SK-N-SH treated with all-trans-retinoic acid at 6 μM for 48 hours (cell line): ENCODE results near the gene CDC5L.

Source experiments
- GLIS3 ChIP-seq: fragments of 250-450 bp; sonication (Bioruptor Pico); IDR thresholded peaks from 2 replicates; pipeline ENCODE4 v1.5.0; 2020; ENCODE audit warnings: mild to moderate bottlenecking, moderate library complexity
- TOX ChIP-seq: fragments of 250-450 bp; sonication (Bioruptor Pico); IDR thresholded peaks from 2 replicates; pipeline ENCODE4 v1.8.0; 2021; ENCODE audit warnings: mild to moderate bottlenecking, moderate library complexity, borderline replicate concordance
- TSHZ2 ChIP-seq: fragments of 250-450 bp; sonication (Bioruptor Pico); IDR thresholded peaks from 2 replicates; pipeline ENCODE4 v1.5.0; 2020; ENCODE audit warnings: mild to moderate bottlenecking, moderate library complexity
- ZC3H10 ChIP-seq: fragments of 250-450 bp; sonication (Bioruptor Pico); IDR thresholded peaks from 2 replicates; pipeline ENCODE4 v1.5.1; 2021; ENCODE audit warnings: mild to moderate bottlenecking, moderate library complexity
- ZFP30 ChIP-seq: fragments of 450-650 bp; formaldehyde crosslinking; IDR thresholded peaks from 2 replicates; pipeline ENCODE4 v1.5.0; 2022; ENCODE audit warnings: mild to moderate bottlenecking, moderate library complexity
- ZNF565 ChIP-seq: fragments of 450-650 bp; formaldehyde crosslinking; conservative IDR thresholded peaks from 2 replicates; pipeline ENCODE4 v1.5.0; 2020; ENCODE audit warnings: low read depth, mild to moderate bottlenecking, moderate library complexity
- TF ChIP-seq, protein P1 (sequence below): fragments of 250-450 bp; sonication (Bioruptor Pico); IDR thresholded peaks from 2 replicates; pipeline ENCODE4 v1.8.0; 2021; ENCODE audit warnings: low read depth, mild to moderate bottlenecking, moderate library complexity, borderline replicate concordance

DNA sequence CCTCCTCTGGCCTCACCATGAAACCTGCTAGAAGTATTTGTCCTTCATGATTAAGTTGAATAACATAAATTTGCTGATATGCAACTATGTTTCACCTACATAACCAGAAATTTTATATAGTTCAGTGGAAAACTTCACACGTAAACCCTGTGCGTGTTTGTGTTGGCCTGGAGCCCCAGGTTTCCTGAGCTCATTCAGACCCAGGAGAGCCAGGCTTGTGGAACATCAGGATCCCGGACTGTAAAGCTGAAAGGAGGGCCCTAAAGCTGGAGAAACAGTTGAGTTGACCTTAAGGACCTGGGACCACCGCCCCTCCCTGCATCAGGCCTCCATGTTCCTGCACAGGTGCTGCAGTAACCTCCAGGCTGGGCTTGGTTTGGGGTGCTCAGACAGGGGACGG, 48.2 kb upstream of the CDC5L start:
- no peak for TF ChIP-seq GLIS3 (CRISPR knock-in tag)
- no peak for TF ChIP-seq ZNF565 (CRISPR knock-in tag)
- TF ChIP-seq, protein P1, sequence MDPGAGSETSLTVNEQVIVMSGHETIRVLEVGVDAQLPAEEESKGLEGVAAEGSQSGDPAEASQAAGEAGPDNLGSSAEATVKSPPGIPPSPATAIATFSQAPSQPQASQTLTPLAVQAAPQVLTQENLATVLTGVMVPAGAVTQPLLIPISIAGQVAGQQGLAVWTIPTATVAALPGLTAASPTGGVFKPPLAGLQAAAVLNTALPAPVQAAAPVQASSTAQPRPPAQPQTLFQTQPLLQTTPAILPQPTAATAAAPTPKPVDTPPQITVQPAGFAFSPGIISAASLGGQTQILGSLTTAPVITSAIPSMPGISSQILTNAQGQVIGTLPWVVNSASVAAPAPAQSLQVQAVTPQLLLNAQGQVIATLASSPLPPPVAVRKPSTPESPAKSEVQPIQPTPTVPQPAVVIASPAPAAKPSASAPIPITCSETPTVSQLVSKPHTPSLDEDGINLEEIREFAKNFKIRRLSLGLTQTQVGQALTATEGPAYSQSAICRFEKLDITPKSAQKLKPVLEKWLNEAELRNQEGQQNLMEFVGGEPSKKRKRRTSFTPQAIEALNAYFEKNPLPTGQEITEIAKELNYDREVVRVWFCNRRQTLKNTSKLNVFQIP (CRISPR knock-in tag): no peak
- no peak for TF ChIP-seq TOX (CRISPR knock-in tag)
- no peak for TF ChIP-seq TSHZ2 (CRISPR knock-in tag)
- no peak for TF ChIP-seq ZC3H10 (CRISPR knock-in tag)
- TF ChIP-seq ZFP30 (CRISPR knock-in tag): no peak
